GM12864 (cell line): ENCODE results near the gene CYBRD1.

Experiments used
- DNase-seq: peaks from one replicate; pipeline ENCODE4 v3.0.0-alpha.2; 2011; ENCODE audit warnings: low read depth
- H3K4me3 ChIP-seq: 2 replicates; pipeline ENCODE4 v1.5.1; 2011; ENCODE audit warnings: mild to moderate bottlenecking, low read depth, low read length, control low read depth
- CTCF ChIP-seq: IDR thresholded peaks from 2 replicates; pipeline ENCODE4 v1.5.1; 2011; ENCODE audit warnings: low read depth, mild to moderate bottlenecking, moderate library complexity, low read length, control low read depth, inconsistent platforms; ENCODE audit errors: missing control alignments

CYBRD1 gene

DNA sequence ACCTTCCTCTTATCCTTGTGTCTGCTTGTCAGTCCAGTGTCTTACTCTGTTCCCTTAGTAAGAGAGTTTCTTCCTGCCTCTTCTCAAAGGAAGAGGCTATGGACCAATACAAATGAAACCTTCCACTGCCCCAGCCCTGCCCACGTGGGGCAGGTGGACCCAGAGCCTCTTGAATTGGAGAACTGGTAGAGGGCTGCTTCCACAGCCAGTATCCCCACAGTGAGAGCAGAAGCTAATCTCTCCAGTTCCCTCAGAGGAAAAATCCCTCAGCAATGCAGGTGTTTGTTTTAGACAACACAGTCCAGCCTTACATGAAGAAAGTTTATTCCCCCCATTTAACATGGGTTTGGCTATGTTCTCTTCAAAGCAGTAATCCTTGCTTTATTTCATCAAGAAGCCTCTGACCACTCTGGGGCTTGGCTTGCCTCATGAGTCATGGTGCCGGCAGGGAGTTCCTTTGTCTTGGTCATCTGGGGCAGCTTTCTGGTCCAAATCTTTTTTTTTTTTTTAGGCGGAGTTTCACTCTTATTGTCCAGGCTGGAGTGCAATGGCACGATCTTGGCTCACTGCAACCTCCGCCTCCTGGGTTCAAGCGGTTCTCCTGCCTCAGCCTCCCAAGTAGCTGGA lies 6.5 kb upstream of the CYBRD1 start:
- TF ChIP-seq CTCF, result no peak
- no peak for DNase-seq

GRCh38 chr2:171516793-171517192 lies 5.5 kb upstream of the CYBRD1 start:
- no peak overlapping the region for H3K4me3 ChIP-seq
- no peak for TF ChIP-seq CTCF
- DNase-seq, result no peak

More for the DNA sequence above, 6.5 kb upstream of the CYBRD1 start:
- H3K4me3 ChIP-seq, result no peak overlapping the region

DNA sequence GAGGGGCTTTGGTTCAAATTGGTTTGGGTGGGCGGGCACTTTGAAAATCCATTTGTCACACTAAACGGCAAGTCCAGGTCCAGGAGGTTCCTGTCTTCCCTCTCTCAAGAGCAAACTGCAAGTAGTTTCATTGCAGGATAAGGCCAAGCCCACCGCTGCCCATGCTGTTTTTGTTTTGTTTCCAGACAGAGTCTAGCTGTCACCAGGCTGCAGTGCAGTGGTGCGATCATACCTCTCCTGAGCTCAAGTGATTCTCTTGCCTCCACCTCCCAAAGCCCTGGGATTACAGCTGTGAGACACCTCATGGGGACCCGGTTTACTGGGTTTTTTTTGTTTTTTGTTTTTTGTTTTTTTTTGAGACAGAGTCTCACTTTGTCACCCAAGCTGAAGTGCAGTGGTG lies 1.8 kb upstream of the CYBRD1 start:
- no peak overlapping the region for H3K4me3 ChIP-seq
- TF ChIP-seq CTCF, result no peak
- no peak for DNase-seq

- no peak for TF ChIP-seq CTCF
- H3K4me3 ChIP-seq, result peak overlapping the region; percentile 95
- DNase-seq, result no peak
Observed at GRCh38 chr2:171521361-171522051, 768 bp upstream of the CYBRD1 start.

- H3K4me3 ChIP-seq, result peak overlapping the region; percentile 95
- TF ChIP-seq CTCF, result no peak
- DNase-seq, result no peak
Observed at GRCh38 chr2:171522788-171523087, 464 bp downstream of the CYBRD1 start.

DNA sequence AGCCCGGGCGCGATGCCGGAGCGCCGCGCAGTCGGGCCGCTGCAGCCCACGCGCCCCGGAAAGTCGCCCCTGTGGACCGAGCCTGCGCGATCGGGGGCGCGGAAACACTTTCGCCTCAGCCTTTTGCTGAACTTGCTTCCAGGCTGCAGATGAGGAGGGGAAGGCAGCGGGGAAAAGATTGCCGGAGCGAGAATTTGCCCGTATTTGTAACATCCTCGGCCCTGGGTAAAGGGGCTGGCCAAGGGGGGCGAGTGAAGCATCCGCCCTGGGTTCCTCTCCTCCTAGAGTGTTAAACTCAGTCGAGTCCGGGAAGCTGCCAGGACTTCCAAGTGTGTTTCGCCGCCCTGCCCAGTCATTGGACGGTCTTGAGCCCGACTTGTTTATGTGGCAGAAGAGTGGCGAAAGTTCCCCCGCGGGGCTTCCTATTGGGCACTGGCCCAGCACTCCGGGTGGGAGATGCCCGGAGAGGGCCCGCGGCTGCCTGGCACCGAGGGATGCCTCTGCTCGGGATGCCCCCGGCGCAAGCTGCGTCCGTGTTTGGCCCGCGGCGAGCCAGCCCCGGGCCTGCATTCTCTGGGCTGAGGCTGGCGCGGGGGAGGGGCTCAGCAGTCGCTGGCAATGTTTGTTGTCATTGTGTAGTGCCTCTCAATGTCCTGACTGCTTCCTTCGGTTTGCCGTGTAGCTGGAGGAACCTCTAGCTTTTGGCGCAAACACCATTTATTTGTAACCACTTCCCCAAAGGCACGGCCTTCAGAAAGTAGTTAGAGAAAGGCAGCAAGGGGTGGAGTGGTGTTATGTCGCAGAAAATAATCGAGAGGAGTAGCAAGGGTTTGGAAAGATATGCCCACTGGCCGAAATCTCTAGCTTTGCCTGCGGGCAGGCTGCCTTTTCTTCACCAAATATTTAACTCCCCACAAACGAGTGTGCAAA lies 1.1 kb downstream of the CYBRD1 start:
- no peak for TF ChIP-seq CTCF
- DNase-seq, result no peak
- peak overlapping the region; percentile 95 for H3K4me3 ChIP-seq
